Keratinocyte (primary cell): ENCODE measurements around the gene KCNJ14.

Experiments used
- EZH2 ChIP-seq: IDR thresholded peaks from one replicate; pipeline ENCODE4 v1.6.1; 2012; ENCODE audit warnings: inconsistent platforms, mild to moderate bottlenecking, low read length, moderate library complexity
- TF ChIP-seq, protein P1 (sequence below), 3 experiments: IDR thresholded peaks in 1 of 3; conservative IDR thresholded peaks in 1 of 3; optimal IDR thresholded peaks in 1 of 3; 2 replicates in 2 of 3; 3 replicates in 1 of 3; pipeline versions ENCODE3 to v1.5.1; 2011; ENCODE audit warnings: low read length in 3 of 3, mild to moderate bottlenecking in 3 of 3, moderate library complexity in 2 of 3, control low read depth in 1 of 3, inconsistent platforms in 1 of 3; ENCODE audit not compliant: insufficient read depth in 2 of 3; ENCODE audit errors: extremely low read depth in 1 of 3

DNA sequence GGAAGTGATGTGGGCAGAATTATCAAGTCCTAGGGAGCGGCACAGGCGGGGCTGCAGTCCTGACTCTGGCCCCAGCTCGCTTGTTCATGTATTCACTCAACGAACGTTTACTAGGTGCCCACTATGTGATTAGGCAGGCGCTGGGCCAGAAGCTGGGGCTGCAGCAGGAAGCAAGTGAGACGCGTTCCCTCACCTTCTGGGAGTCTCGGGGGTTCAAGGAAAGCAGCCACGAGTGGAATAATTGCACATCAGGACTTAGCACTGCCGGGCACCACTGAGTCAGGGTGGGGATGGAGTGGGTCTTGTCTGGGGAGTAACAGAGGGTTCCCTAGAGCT is 58.7 kb downstream of the KCNJ14 start:
- TF ChIP-seq, protein P1, sequence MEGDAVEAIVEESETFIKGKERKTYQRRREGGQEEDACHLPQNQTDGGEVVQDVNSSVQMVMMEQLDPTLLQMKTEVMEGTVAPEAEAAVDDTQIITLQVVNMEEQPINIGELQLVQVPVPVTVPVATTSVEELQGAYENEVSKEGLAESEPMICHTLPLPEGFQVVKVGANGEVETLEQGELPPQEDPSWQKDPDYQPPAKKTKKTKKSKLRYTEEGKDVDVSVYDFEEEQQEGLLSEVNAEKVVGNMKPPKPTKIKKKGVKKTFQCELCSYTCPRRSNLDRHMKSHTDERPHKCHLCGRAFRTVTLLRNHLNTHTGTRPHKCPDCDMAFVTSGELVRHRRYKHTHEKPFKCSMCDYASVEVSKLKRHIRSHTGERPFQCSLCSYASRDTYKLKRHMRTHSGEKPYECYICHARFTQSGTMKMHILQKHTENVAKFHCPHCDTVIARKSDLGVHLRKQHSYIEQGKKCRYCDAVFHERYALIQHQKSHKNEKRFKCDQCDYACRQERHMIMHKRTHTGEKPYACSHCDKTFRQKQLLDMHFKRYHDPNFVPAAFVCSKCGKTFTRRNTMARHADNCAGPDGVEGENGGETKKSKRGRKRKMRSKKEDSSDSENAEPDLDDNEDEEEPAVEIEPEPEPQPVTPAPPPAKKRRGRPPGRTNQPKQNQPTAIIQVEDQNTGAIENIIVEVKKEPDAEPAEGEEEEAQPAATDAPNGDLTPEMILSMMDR (optimal IDR thresholded peaks at IDR 0.05 in 1 of 3, IDR thresholded peaks at IDR 0.05 in 1 of 3, conservative IDR thresholded peaks at IDR 0.05 in 1 of 3; ENCODE audit: extremely low read depth in 1 of 3, insufficient read depth in 2 of 3, low read length in 3 of 3) = no peak
- TF ChIP-seq EZH2 = no peak
